HG03378 (cell line): ENCODE data around the gene ZNF536.
"Not testable (repeated sequence)": the region's sequence is repeated elsewhere in the genome, so short reads cannot be mapped to it uniquely, and the experiment has no call there.

Source experiments
- ATAC-seq: cut with Tn5 transposase; IDR thresholded peaks from one replicate; pipeline ENCODE4 v1.9.1; 2021; ENCODE audit warnings: mild to moderate bottlenecking, moderate library complexity; ENCODE audit not compliant: unreplicated experiment

Gene ZNF536

GRCh38 chr19:30473334-30473867, 101.2 kb downstream of the ZNF536 start:
- ATAC-seq: no peak

- no peak for ATAC-seq
Observed at GRCh38 chr19:30476997-30477396, 104.8 kb downstream of the ZNF536 start.

DNA sequence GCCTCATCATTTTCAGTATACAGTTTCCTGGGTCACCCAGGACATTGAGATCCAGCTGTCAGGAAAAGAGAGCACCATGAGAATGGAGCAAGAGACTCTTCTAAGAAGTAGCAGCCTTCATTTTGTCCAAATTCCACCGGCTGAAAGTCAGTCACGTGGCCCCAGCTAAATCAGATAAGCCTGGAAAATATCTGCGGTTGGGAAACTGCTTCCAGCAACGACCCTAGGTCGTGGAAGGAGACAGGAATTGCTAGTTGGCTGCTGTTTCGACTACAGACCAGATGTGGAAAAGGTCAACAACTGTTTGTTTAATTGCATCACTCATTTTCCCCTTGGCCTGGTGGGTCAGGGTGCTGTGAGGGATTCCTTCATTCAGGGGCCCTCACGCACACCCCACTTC, 107.0 kb downstream of the ZNF536 start:
- no peak for ATAC-seq

DNA sequence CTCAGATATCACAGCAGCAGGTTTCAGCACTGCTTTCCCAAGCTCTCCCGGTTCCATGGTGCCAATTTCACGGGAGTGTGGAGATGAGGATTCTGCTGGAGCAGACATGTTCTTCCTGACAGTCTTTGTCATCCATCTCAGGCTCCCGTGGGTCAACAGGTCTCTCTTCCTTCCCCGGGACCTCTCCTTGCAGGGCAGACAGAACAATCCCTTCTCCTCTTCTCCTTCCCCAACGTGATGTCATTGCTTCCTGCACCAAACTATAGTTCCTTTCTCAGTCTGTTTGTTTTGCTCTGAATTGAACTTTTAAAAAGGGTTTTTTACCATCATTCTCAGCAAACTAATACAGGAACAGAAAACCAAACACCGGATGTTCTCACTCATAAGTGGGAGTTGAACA, 107.9 kb downstream of the ZNF536 start:
- ATAC-seq: no peak

DNA sequence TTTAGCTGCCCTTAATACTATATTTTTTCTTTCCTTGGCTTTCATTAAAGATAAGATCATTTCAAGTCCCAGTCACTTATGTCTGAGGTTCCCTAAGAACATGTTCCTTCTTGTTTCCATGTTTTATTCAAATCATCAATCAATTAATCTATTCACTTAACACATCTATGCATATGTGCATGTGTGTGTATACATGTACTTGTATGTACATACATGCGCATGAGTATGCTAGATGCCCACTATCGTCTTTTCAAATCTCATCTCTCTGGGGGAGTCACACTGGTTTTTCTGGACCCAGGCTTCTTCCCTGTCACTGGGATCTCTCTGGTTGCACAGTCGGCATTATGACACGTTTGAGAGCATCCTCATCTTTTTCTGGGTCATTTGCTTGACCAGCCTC, 108.9 kb downstream of the ZNF536 start:
- no peak for ATAC-seq

DNA sequence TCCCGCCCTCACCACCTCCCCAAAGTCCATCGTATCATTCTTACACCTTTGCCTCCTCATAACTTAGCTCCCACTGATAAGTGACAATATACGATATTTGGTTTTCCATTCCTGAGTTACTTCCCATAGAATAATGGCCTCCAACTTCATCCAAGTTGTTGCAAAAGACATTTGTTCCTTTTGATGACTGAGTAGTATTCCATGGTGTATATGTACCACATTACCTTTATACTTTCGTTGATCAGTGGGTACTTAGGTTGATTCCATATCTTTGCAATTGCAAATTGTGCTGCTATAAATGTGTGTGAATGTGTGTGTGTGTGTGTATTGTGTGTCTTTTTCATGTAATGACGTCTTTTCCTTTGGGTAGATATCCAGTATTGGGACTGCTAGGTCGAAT, 109.6 kb downstream of the ZNF536 start:
- ATAC-seq: no peak

DNA sequence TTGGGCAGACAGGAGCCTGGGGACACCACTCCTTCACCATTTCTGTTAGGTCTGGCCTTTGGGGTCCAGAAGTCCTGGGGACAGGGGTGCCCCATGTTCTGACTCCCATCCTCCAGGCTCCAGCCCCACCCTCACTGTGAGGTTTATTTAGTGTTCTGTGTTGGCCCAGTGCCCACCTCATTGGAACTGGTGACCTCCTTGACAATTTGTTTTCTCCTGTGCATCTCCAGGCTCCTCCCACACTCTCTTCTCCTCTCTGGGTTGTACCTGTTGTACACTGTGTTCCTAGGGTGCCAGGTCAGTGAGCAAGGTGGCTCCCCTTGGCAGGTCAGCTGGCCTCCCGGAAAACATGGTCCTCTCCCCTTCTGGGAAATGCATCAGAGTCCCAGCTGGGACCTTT, 110.8 kb downstream of the ZNF536 start:
- ATAC-seq: no peak

GRCh38 chr19:30486250-30486649, 114.1 kb downstream of the ZNF536 start:
- ATAC-seq: not testable (repeated sequence)

GRCh38 chr19:30487178-30487577, 115.0 kb downstream of the ZNF536 start:
- no peak for ATAC-seq

GRCh38 chr19:30488191-30488590, 116.0 kb downstream of the ZNF536 start:
- ATAC-seq: no peak

GRCh38 chr19:30490760-30491159, 118.6 kb downstream of the ZNF536 start:
- no peak for ATAC-seq

GRCh38 chr19:30492586-30493270, 120.5 kb downstream of the ZNF536 start:
- no peak for ATAC-seq

- no peak for ATAC-seq
Observed at GRCh38 chr19:30497034-30497433, 124.8 kb downstream of the ZNF536 start.

- not testable (repeated sequence) for ATAC-seq
Observed at GRCh38 chr19:30498085-30498484, 125.9 kb downstream of the ZNF536 start.

DNA sequence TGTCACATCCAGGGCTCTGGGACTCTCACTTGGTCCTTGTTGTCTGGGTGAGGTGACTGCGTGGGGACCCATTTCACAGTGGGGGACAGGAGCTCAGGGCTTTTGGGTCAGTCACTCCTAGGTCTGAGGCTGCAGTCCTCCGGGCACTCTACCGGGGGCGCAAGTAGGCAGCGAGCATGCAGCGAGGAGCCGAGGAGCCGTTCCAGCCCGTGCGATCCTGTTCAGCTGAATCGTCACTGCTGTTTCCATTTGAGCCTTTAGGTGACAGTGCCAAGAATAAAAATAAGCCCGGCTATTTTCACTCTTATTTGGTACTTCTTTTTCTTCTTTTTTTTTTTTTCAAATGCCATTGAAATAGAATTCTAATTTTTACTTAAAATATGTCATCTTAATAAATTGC, 126.5 kb downstream of the ZNF536 start:
- ATAC-seq: no peak

DNA sequence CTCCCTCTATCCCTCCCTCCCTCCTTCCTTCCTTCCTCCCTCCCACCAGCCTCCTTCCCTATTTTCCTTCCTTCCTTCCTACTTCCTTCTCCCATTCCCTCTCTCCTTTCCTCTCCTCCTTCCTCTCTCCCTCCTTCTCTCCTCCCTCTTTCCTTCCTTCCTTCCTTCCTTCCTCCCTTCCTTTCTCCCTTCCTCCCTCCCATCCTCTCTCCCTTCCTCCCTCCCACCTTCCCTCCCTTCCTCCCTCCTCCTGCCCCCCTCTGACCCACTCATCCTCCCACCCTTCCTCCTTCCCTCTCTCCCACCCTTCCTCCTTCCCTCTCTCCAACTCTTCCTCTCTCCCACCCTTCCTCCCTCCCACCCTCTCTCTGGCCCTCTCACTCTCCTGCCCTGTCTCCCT, 132.1 kb downstream of the ZNF536 start:
- ATAC-seq: no peak

GRCh38 chr19:30512176-30513081, 140.2 kb downstream of the ZNF536 start:
- ATAC-seq: no peak

DNA sequence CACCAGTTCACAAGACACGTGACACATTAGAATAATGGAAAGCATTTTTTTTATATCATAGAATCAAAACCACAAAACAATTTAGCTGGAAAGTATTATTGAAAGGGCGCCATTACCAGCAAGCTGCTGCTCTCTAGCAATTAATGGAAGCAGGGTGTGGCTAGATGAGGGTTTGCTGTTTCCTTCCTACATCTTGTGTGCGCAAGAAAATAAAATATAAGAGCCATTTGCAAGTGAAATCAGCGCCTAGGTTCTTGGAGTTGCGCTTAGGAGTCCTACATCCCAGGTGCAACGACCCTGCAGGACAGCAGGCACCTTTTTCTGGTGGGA, 140.9 kb downstream of the ZNF536 start:
- ATAC-seq: no peak

- no peak for ATAC-seq
Observed at GRCh38 chr19:30516111-30516510, 143.9 kb downstream of the ZNF536 start.

DNA sequence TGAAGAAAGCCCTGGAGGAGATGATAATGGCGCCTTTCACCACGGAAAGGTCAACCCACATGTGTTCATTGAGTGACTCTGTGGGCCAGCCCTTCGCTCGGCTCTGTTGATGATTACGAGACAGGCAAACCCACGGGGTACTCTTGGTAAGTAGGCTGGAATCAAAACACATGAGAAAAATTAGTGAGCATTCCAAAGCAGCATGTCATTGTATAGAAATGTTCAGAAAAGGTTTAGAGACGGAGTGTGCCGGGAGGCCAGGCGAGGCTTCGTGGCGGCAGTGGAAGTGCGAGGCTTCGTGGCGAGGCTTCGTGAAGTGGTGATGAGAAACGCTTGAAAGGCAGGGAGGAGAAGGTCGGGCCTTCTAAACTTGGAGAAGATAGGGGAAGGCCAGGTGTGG, 144.3 kb downstream of the ZNF536 start:
- no peak for ATAC-seq

GRCh38 chr19:30518965-30519606, 146.9 kb downstream of the ZNF536 start:
- ATAC-seq: no peak
